ENCODE measurements around the gene GPR34.
"Not testable (repeated sequence)": the region's sequence is repeated elsewhere in the genome, so short reads cannot be mapped to it uniquely, and the experiment has no call there.

The GPR34 gene

DNA sequence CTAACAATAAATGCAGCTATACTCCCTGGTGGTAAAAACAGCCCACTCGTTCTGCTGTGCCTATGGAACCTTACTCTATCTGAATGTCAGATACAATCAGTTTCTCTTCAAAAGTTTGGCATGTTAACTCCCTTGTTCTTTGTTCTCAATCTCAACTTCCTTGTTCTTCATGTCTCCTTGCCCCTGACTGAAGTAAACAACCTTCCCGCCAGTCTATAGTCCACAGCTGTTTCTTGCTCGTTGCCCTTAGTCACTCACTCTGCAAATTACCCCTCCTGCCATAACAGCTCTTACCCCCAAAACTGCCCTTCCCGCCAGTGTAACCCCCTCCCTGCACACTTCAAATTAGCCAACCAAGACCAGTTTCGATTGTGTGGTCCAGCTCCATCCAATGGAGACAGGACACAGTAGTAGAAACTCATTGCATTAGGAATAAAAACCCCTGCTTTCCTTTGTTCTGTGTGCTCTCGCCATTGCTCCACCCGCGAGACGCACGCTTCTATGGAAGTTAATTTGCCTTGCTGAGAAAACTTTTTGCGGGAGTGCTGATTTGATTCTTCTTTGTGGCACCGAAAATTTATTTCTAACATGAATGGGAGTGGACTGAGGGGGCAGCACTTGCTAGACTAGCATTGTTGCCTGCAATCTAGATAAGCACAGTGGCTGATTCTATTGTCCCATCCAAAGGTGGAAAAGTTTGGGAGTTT lies 28.1 kb downstream of the GPR34 start:
- DNase-seq (ENCODE audit: low read depth, low spot score), result no peak
- no peak overlapping the region for H3K4me3 ChIP-seq (ENCODE audit: low read length)
- no peaks in the 10 kb centered on the region; the same call in 1 of the 2 replicates for H3K9me3 ChIP-seq (ENCODE audit: control insufficient read depth, insufficient read depth, low read length)
- no peaks in the 10 kb centered on the region for H3K27me3 ChIP-seq (ENCODE audit: control insufficient read depth, insufficient read depth, low read length)
- H3K4me1 ChIP-seq (ENCODE audit: control insufficient read depth, insufficient read depth, low read length), result peaks cover 1% of the 10 kb centered on the region; the same call in 1 of the 2 replicates
- WGBS (ENCODE audit: insufficient coverage, insufficient read length), result no CpG with 5 or more reads among the region's 12 CpGs
- no peak overlapping the region for H3K27ac ChIP-seq (ENCODE audit: low read length)
- H3K36me3 ChIP-seq (ENCODE audit: control insufficient read depth, insufficient read depth, low read length), result no peaks in the 10 kb centered on the region

DNA sequence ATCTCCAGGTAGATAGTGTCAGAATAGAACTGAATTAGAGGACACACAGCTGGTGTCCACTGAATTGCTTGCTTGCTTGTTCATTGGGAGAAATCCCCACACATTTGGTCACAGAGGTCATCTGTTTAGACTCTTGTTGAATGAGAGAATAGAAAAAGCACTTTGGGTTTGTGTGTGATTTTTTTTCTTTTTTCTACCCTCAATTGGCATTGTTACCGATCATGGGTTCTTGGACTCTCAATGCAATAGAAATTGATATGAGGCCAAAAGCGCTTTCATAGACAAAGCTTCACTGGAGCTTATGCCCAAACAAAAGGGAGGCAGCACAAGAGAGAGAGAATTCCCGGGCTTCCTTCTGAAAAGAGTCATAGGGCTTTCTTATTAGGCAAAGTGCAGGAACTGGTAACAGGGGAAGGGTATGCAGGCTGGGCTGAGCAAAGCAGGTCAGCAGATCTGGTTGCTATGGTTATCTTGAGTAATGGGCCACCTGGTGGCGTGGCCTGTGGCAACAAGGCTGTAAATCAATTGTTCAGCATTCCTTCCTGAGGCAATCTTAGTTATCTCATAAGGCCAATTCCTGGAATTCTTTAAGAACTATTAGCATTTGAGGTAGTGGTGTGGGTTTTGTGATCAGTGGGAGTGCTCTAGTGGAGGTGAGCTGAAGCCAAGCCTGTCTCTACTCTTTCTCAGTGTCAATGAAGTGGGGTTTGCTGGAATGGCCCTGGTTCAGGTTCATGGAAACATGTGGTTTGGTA lies 29.9 kb downstream of the GPR34 start:
- no peaks in the 10 kb centered on the region for H3K36me3 ChIP-seq (ENCODE audit: control insufficient read depth, insufficient read depth, low read length)
- H3K4me3 ChIP-seq (ENCODE audit: low read length), result no peak overlapping the region
- no peaks in the 10 kb centered on the region; the same call in 1 of the 2 replicates for H3K9me3 ChIP-seq (ENCODE audit: control insufficient read depth, insufficient read depth, low read length)
- H3K4me1 ChIP-seq (ENCODE audit: control insufficient read depth, insufficient read depth, low read length), result peaks cover 1% of the 10 kb centered on the region; the same call in 1 of the 2 replicates
- DNase-seq (ENCODE audit: low read depth, low spot score), result no peak
- no peak overlapping the region for H3K27ac ChIP-seq (ENCODE audit: low read length)
- no CpG with 5 or more reads among the region's 4 CpGs for WGBS (ENCODE audit: insufficient coverage, insufficient read length)
- H3K27me3 ChIP-seq (ENCODE audit: control insufficient read depth, insufficient read depth, low read length), result no peaks in the 10 kb centered on the region

GRCh38 chrX:41719610-41720009 lies 30.8 kb downstream of the GPR34 start:
- not testable (repeated sequence) for H3K27ac ChIP-seq (ENCODE audit: low read length); DNase-seq (ENCODE audit: low read depth, low spot score); H3K4me3 ChIP-seq (ENCODE audit: low read length); H3K36me3 ChIP-seq (ENCODE audit: control insufficient read depth, insufficient read depth, low read length); H3K27me3 ChIP-seq (ENCODE audit: control insufficient read depth, insufficient read depth, low read length); H3K9me3 ChIP-seq (ENCODE audit: control insufficient read depth, insufficient read depth, low read length); H3K4me1 ChIP-seq (ENCODE audit: control insufficient read depth, insufficient read depth, low read length)
- no CpG with 5 or more reads among the region's 6 CpGs for WGBS (ENCODE audit: insufficient coverage, insufficient read length)

DNA sequence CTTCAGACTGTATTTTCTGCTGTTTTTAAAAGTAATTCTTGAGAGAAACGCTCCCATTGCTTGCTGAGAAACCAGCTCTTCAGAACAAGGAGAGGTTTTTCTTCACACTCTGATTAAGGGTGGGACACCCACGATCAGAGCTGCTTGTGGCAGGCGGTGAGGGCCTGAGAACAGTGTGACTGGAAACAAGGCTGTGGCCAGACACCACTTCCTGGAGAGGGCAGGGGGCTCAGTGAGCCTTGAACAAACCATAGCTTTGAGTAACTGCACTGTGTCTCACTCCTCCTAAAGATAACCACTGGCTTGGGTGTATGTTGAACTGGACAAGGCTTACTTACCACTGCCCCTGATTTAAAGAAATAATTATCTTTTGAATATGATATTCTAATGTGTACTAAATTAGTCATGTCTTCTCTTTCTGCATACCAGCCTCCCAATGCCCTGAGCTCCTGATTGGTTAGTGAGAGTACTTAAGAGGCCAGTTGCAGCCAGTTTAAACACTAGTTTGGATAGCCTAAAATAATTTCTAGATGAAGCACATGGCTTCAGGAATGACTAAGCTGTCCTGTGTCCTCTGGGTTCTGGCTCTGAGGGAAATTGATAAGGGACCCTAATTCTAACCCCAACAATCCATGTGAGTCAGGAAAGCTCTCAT lies 31.5 kb downstream of the GPR34 start:
- Histone ChIP-seq H3K4me3 (ENCODE audit: low read length) (no peak overlapping the region), H3K4me1 (ENCODE audit: control insufficient read depth, insufficient read depth, low read length) (peaks cover 1% of the 10 kb centered on the region; the same call in 1 of the 2 replicates), H3K36me3 (ENCODE audit: control insufficient read depth, insufficient read depth, low read length) (no peaks in the 10 kb centered on the region), H3K27ac (ENCODE audit: low read length) (no peak overlapping the region), H3K9me3 (ENCODE audit: control insufficient read depth, insufficient read depth, low read length) (no peaks in the 10 kb centered on the region; the same call in 1 of the 2 replicates), H3K27me3 (ENCODE audit: control insufficient read depth, insufficient read depth, low read length) (no peaks in the 10 kb centered on the region)
- DNase-seq (ENCODE audit: low read depth, low spot score), result no peak
- no CpG with 5 or more reads among the region's 3 CpGs for WGBS (ENCODE audit: insufficient coverage, insufficient read length)

- no peak for DNase-seq (ENCODE audit: low read depth, low spot score)
- H3K4me1 ChIP-seq (ENCODE audit: control insufficient read depth, insufficient read depth, low read length), result peaks cover 1% of the 10 kb centered on the region; the same call in 1 of the 2 replicates
- no peaks in the 10 kb centered on the region; the same call in 1 of the 2 replicates for H3K9me3 ChIP-seq (ENCODE audit: control insufficient read depth, insufficient read depth, low read length)
- WGBS (ENCODE audit: insufficient coverage, insufficient read length), result no CpG with 5 or more reads among the region's 1 CpG
- H3K4me3 ChIP-seq (ENCODE audit: low read length), result no peak overlapping the region
- H3K36me3 ChIP-seq (ENCODE audit: control insufficient read depth, insufficient read depth, low read length), result no peaks in the 10 kb centered on the region
- H3K27ac ChIP-seq (ENCODE audit: low read length), result no peak overlapping the region
- no peaks in the 10 kb centered on the region for H3K27me3 ChIP-seq (ENCODE audit: control insufficient read depth, insufficient read depth, low read length)
Measured at GRCh38 chrX:41721590-41721989, 32.8 kb downstream of the GPR34 start.

DNA sequence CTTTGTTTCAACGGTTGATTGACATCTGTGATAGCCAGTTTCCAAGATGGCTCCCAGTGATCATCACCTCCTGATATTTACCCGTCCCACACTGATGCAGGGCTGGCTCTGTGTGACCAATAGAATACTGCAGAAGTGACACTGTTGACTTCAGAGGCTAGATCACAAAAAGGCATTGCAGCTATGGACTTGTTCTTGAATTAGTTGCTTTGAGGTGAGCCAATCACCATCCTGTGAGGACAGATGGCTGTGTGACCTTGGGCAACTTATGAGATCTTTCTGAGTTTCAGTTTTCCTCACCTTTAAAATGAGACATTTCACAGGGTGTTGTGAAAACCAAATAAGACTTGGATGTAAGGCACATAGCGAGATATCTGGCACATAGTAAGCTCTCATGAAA lies 33.4 kb downstream of the GPR34 start:
- no peaks in the 10 kb centered on the region for H3K36me3 ChIP-seq (ENCODE audit: control insufficient read depth, insufficient read depth, low read length)
- no peak overlapping the region for H3K4me3 ChIP-seq (ENCODE audit: low read length)
- no peaks in the 10 kb centered on the region for H3K27me3 ChIP-seq (ENCODE audit: control insufficient read depth, insufficient read depth, low read length)
- no CpG with 5 or more reads among the region's 3 CpGs for WGBS (ENCODE audit: insufficient coverage, insufficient read length)
- H3K27ac ChIP-seq (ENCODE audit: low read length), result no peak overlapping the region
- no peaks in the 10 kb centered on the region; the same call in 1 of the 2 replicates for H3K9me3 ChIP-seq (ENCODE audit: control insufficient read depth, insufficient read depth, low read length)
- peaks cover 1% of the 10 kb centered on the region; the same call in 1 of the 2 replicates for H3K4me1 ChIP-seq (ENCODE audit: control insufficient read depth, insufficient read depth, low read length)
- DNase-seq (ENCODE audit: low read depth, low spot score), result no peak

DNA sequence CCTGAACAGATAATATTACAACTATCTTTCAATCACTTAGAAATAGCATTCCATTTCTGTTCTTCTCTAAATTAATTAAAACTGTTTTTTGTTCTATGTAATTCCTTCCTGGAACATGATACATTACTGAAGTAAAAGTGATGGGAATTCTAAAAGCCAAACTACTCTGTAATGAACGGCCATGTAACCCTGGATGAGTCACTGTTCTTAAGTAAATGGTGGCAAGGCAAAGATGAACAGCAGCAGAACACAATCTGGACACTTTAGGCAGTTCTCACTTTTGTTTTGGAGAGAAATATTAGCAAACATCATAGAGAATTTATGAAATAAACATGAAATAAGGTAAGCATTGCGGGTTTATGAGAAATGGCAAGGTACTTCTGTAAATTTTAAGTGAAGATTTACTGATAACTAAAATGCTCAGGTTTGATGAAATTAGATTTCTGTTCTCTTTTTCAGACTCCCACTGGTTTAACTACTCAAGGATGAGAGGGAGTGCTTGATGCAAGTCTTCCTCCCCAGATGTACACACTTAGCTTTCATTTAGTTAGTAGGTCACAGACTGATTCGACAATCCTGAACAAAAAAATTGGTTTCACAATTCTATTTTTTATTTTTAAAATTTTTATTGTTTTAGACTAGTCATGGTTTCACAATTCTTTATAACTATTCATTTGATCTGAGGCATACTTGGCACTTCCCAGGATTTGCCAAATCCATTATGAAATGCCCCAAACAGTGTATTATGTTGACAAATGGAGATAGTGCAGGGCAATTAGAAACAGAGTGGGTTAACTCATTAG lies 34.2 kb downstream of the GPR34 start:
- no CpG with 5 or more reads among the region's 3 CpGs for WGBS (ENCODE audit: insufficient coverage, insufficient read length)
- H3K9me3 ChIP-seq (ENCODE audit: control insufficient read depth, insufficient read depth, low read length), result no peaks in the 10 kb centered on the region; the same call in 1 of the 2 replicates
- H3K27me3 ChIP-seq (ENCODE audit: control insufficient read depth, insufficient read depth, low read length), result no peaks in the 10 kb centered on the region
- no peak for DNase-seq (ENCODE audit: low read depth, low spot score)
- no peak overlapping the region for H3K4me3 ChIP-seq (ENCODE audit: low read length)
- H3K4me1 ChIP-seq (ENCODE audit: control insufficient read depth, insufficient read depth, low read length), result peaks cover 1% of the 10 kb centered on the region; the same call in 1 of the 2 replicates
- no peaks in the 10 kb centered on the region for H3K36me3 ChIP-seq (ENCODE audit: control insufficient read depth, insufficient read depth, low read length)
- H3K27ac ChIP-seq (ENCODE audit: low read length), result no peak overlapping the region

DNA sequence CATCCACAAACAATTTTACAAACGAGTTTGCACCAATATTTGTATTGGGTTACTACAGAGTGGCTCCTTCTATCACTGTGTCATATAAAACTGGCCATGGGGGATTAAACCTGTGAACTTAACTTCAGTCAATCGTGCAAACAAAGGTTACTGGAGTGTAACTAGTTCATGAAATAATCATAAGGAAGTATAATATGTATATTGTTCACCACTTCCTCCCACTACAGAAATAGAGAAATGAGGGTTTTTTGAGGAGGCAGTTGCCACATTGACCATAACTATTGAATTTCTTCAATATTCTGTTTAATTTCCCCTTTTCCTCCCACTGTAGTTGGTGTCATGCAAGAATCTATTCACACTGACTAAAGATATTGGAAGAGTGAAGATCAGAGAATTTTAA lies 35.1 kb downstream of the GPR34 start, which contains the start of gene GPR82:
TSS of gene GPR82 (plus strand) at position 356 of the 400 bp plus-strand sequence. CDS start 2,846 bp downstream, outside the sequence.
- no peak for DNase-seq (ENCODE audit: low read depth, low spot score)
- WGBS (ENCODE audit: insufficient coverage, insufficient read length), result no CpG with 5 or more reads among the region's 2 CpGs
- H3K4me1 ChIP-seq (ENCODE audit: control insufficient read depth, insufficient read depth, low read length), result peaks cover 1% of the 10 kb centered on the region; the same call in 1 of the 2 replicates
- H3K27ac ChIP-seq (ENCODE audit: low read length), result no peak within 1 kb of the TSS
- no peak within 1 kb of the TSS for H3K4me3 ChIP-seq (ENCODE audit: low read length)
- no peaks in the 10 kb centered on the region for H3K36me3 ChIP-seq (ENCODE audit: control insufficient read depth, insufficient read depth, low read length)
- H3K9me3 ChIP-seq (ENCODE audit: control insufficient read depth, insufficient read depth, low read length), result no peaks in the 10 kb centered on the region
- no peaks in the 10 kb centered on the region for H3K27me3 ChIP-seq (ENCODE audit: control insufficient read depth, insufficient read depth, low read length)

GRCh38 chrX:41728125-41728524 lies 39.4 kb downstream of the GPR34 start:
- Histone ChIP-seq H3K9me3 (ENCODE audit: control insufficient read depth, insufficient read depth, low read length) (no peaks in the 10 kb centered on the region), H3K36me3 (ENCODE audit: control insufficient read depth, insufficient read depth, low read length) (no peaks in the 10 kb centered on the region), H3K4me3 (ENCODE audit: low read length) (no peak overlapping the region), H3K4me1 (ENCODE audit: control insufficient read depth, insufficient read depth, low read length) (no peaks in the 10 kb centered on the region), H3K27ac (ENCODE audit: low read length) (no peak overlapping the region), H3K27me3 (ENCODE audit: control insufficient read depth, insufficient read depth, low read length) (no peaks in the 10 kb centered on the region)
- DNase-seq (ENCODE audit: low read depth, low spot score), result no peak
- WGBS (ENCODE audit: insufficient coverage, insufficient read length), result no CpG with 5 or more reads among the region's 3 CpGs
